Stomach (tissue), 4 donors: ENCODE data around the gene MYO3B.

Experiments
- POLR2A ChIP-seq, 4 donors: fragments of 450-650 bp; IDR thresholded peaks; one replicate each; pipeline ENCODE4 v1.6.1; 2016; ENCODE audit warnings: antibody characterized with exemption in 4 of 4, control low read depth in 2 of 4, mild to moderate bottlenecking in 1 of 4, moderate library complexity in 1 of 4
- POLR2AphosphoS5 ChIP-seq, 3 donors: sonication (generic); formaldehyde crosslinking; IDR thresholded peaks; one replicate each; pipeline ENCODE4 v1.6.1; 2016; ENCODE audit warnings: antibody characterized with exemption in 3 of 3
- TF ChIP-seq, protein P1 (sequence below), 7 experiments: fragments of 450-650 bp in 4 of 7; fragments of 200-600 bp in 3 of 7; sonication (generic) in 3 of 7; IDR thresholded peaks; one replicate each; pipeline ENCODE4 v1.5.1; 2016 to 2019; ENCODE audit warnings: antibody characterized with exemption in 7 of 7, control low read depth in 2 of 7, mild to moderate bottlenecking in 1 of 7

DNA sequence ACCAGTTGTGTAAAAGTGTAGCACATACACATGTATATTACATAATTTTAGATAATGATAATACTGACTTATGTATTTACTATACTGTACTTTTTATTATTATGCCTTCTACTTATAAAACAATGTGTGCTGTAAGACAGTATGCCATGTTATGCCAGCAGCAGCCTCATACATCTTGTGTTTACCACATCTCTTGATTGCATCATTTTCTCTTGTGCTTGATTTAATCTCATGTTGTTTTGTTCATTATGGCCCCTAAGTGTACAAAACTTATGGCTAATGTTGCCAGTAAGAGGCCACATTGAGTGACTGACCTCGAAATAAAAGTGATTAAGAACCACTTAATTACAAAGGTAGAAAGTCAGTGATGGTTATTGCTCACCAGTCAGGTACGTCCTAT, 409.2 kb downstream of the MYO3B start:
- TF ChIP-seq POLR2AphosphoS5 (IDR thresholded peaks at IDR 0.05) (no peak), POLR2A (IDR thresholded peaks at IDR 0.05) (no peak)
- TF ChIP-seq, protein P1, sequence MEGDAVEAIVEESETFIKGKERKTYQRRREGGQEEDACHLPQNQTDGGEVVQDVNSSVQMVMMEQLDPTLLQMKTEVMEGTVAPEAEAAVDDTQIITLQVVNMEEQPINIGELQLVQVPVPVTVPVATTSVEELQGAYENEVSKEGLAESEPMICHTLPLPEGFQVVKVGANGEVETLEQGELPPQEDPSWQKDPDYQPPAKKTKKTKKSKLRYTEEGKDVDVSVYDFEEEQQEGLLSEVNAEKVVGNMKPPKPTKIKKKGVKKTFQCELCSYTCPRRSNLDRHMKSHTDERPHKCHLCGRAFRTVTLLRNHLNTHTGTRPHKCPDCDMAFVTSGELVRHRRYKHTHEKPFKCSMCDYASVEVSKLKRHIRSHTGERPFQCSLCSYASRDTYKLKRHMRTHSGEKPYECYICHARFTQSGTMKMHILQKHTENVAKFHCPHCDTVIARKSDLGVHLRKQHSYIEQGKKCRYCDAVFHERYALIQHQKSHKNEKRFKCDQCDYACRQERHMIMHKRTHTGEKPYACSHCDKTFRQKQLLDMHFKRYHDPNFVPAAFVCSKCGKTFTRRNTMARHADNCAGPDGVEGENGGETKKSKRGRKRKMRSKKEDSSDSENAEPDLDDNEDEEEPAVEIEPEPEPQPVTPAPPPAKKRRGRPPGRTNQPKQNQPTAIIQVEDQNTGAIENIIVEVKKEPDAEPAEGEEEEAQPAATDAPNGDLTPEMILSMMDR (IDR thresholded peaks at IDR 0.05) = no peak
